DMS 273 (cell line): ENCODE measurements around the gene BRMS1.
"Not testable (repeated sequence)": the region's sequence is repeated elsewhere in the genome, so short reads cannot be mapped to it uniquely, and the experiment has no call there.

Experiments used
- DNase-seq: peaks from one replicate; lab custom pipeline; 2025; ENCODE audit not compliant: unreplicated experiment; lab: John Stamatoyannopoulos, UW

BRMS1 gene

GRCh38 chr11:66344550-66345315, at the start of gene BRMS1:
TSS of gene BRMS1 (minus strand) at chr11:66345104. CDS start at chr11:66342234, 2,870 bp downstream.
- DNase-seq: peak; percentile 97

GRCh38 chr11:66393954-66394353, 49.0 kb upstream of the BRMS1 start:
- DNase-seq: no peak

DNA sequence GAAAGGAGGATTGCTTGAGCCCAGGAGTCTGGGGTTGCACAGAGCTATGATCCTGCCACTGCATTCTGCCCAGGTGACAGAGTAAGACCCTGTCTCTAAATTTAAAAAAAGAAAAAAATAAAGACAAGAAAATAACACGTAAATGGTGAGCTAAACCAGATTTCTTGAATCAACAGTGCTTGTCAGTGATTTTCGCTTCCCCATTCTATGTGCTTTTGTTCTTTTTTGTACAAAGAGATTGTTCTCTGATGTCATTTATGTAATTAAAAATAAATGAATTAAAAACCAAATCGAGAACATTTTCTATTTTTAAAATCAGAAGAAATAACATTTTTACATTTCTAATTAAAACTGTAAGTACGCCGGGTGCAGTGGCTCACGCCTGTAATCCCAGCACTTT, 46.4 kb upstream of the BRMS1 start:
- no peak for DNase-seq

- peak; percentile 87 for DNase-seq
These were observed 44.0 kb upstream of the BRMS1 start for GRCh38 chr11:66388780-66389386.

GRCh38 chr11:66386171-66387069, 41.5 kb upstream of the BRMS1 start:
- DNase-seq: peak; percentile 90

GRCh38 chr11:66384316-66384715, 39.4 kb upstream of the BRMS1 start:
- DNase-seq: not testable (repeated sequence)

DNA sequence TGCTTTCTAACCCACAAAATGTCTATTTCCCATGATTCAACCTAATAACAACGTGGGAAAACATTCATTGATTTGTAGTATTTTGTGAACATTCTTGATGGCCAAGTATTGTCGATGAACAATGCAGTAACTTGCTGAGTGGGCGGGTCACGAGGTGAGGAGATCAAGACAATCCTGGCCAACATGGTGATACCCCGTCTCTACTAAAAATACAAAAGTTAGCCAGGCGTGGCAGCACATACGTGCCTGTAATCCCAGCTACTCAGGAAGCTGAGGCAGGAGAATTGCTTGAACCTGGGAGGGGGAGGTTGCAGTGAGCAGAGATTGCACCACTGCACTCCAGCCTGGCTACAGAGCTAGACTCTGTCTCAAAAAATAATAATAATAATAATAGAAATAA, 35.4 kb upstream of the BRMS1 start:
- peak; percentile 35 for DNase-seq

DNA sequence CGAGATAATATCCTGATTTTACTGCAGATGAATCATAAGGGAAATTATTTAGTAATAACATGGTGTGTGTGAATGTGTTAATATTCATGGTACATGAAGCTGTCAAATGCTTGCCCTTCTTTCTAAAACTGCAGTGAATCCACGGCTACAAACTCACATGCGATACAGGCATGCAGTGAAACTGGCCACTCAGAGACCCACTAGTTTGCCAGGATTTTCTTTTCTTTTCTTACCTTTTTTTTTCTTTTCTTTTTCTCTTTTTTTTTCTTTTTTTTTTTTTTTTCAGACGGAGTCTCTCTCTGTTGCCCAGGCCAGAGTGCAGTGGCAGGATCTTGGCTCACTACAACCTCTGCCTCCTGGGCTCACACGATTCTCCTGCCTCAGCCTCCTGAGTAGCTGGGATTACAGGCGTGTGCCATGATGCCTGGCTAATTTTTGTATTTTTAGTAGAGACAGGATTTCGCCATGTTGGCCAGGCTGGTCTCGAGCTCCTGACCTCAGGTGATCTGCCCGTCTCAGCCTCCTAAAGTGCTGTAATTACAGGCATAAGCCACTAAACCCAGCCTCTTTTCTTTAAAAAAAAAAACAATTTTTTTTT, 28.9 kb upstream of the BRMS1 start:
- DNase-seq: peak; percentile 31

DNA sequence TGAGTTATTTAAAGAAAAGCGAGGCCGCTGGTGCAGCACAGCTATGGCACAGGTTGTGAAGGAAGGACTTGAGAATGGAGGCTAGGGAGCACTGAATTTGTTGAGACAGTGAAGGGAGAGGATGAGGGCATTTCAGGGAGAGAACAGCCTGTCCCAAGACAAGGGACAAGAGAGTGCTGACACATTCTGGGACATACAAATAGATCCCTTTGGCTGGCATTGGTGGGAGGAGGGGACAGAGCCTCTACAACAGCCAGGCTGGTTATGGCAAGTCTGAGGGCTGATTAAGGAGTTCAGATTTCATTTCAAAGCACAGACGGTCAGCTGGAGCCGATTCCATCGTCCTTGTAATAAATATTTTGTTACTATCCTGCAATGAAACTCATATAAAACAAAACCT, 28.4 kb upstream of the BRMS1 start:
- peak; percentile 53 for DNase-seq

GRCh38 chr11:66371627-66372415, 26.9 kb upstream of the BRMS1 start, which contains the start of gene SLC29A2:
TSS of gene SLC29A2 (minus strand) at chr11:66371760. CDS start at chr11:66371591, 169 bp downstream.
- DNase-seq: peak; percentile 96

DNA sequence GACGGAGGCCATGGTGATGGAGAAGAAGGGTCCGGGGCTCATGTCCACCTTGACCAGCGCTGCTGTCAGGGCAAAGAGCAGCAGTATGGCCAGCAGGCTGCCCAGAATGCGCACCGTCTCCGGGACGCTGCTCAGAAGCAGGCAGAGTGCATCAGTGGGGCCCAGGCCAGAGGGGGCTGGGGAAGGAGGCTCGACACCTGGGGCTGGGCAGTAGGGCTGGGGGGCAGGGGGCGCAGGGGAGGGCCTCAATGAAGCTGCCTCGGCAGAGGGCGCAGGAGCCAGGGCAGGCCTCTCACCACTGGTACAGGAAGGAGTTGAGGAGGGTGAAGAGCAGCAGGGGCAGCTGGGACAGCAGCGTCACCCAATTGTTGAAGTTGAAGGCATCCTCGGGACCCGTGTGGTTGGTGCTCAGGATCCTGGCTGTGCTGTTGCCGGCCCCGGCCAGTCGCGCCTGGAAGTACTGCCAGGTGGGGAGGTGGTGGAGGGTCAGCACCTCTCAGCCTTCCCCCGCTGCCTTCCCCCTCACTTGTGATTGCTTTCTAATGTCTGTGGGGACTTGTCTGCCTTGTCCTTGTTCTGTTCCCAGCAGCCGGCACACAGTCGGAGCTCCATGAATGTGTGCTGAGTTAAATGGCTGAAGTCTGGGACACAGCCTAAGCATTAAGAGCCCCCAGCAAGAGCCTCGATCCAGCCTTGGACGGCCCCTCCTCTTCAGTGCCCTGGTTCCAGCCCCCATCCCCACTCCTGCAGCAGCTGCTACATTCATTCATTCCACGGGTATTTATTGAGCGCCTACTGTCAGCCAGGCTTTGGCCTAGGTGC, 24.4 kb upstream of the BRMS1 start:
- DNase-seq: no peak

GRCh38 chr11:66368484-66368883, 23.6 kb upstream of the BRMS1 start:
- DNase-seq: no peak

DNA sequence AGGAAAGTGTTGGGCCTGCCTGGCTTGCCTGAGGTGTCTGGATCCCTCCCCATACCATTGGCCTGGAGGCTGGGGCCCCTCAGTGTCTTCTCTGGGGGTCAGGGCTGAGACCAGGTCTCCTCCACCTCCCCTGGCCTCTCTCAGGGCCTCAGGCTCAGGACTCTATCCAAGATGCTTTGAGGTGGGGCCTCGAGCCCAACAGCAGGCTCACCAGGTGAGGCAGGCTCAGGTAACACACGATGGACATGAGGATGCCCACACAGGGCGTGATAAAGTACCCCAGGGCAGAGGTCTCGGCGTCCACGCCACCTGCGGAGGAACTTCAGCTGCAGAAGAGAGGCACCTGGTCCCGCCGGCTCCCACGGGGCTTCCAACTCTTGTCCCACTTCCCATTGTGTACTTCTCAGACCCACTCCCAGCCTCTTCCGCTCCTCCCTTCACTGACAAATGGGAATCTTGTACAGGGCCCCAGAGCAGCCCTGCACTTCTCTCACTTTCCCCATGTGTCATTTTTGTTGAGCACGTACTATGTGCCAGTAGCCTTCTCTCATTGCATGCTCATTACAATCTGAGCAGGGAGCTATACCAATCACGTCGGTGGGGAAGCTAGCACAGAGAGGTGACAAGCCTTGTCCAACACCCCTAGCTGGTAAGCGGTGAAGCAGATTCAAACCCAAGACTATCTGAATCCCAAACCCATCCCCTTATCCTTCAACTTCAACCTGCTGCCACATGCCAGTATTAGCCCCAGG, 22.8 kb upstream of the BRMS1 start:
- DNase-seq: no peak

DNA sequence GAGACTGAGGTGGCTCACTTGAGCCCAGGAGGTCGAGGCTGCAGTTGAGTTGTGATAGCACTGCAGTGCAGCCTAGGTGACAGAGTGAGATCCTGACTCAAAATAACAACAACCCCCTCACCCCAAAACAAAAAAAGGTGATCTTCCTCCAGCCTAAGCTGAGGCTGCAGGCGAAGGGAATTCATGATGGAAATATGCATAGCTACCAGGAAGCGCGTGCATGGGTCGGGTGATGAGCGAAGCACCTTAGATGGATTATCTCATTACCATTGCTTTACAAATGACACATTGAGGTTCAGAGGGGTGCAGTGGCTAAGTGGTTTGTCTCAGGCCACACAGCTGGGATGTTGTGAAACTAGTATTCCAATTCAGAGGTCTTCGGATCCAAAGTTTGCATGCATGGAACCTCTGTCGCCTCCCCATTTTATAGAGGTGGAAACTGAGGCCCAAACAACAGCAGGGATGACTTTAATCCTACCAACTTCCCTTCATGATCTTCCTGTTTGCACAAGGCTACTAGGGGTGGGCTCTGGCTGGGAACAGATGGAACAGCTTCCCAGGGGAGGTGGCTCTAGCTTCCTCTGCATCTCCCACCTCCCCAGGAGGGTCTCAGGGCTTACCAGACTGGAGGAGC, 22.1 kb upstream of the BRMS1 start:
- DNase-seq: no peak

DNA sequence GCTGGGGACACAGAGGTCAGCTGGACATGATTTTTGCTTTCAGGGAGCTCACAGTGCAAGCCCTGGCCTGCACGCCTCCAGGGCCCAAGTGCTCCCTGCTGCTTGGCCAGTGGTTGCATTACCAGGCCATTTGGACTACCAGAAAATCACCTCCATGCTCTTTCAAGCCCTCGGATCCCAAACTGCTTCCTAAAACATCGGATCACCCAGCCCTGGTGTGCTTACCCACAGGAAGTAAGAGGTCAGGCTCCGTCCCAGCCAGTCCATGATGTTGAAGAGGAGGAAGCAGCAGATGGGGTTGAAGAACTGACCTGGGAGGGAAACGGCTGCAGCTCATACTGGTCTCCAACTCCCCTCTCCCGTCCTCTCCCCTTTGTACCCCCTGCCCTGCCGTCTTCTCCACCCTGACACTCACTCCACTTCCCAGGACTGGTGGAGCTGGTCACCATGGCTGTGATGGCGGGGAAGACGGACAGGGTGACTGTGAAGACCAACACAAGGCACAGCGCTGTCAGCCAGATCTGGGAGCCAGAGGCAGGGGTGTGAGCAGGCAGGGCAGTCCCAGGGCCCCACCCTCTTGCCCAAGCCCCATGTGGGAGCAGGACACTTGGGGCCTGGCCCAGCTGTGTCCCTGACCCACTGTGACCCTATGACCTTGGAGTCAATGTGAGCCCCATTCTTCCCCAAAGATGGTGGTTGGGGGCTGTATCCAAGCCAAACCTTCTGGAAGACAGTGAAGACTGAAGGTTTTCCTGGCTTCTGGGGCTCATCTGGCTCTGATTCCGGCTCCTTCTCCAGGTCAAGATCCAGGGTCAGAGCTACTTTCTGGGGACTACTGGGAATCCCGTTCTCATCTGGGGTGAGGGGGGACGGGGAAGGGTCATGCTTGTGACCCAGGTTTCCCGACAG, 21.1 kb upstream of the BRMS1 start:
- no peak for DNase-seq

DNA sequence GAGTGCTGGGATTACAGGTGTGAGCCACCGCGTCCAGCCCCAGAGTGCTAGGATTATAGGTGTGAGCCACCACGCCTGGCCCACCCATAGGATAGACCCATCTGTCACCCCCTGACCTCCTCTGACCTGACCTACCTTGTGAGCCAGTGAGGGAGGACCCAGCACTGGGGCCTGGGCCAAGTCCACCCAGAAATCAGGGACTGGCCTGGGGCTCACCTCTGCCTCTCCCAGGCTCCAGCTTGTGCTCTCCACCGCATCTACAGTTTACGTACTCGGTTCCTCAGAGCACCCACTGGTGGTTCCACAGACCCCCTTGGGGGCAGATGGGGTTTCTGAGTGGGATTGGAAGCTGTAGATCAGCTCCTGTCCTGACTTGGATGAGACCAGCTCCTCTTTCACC, 20.3 kb upstream of the BRMS1 start:
- no peak for DNase-seq

- DNase-seq: peak; percentile 78
These were observed 19.1 kb upstream of the BRMS1 start for GRCh38 chr11:66363805-66364535.
